GM19395 (cell line): ENCODE measurements around the gene AURKB.
A peak's percentile ranks its signal among the peaks of the same experiment; 100 is the strongest.
"Not testable (repeated sequence)": the region's sequence is repeated elsewhere in the genome, so short reads cannot be mapped to it uniquely, and the experiment has no call there.

Source experiments
- ATAC-seq: cut with Tn5 transposase; IDR thresholded peaks from one replicate; pipeline ENCODE4 v1.9.1; 2021; ENCODE audit warnings: mild to moderate bottlenecking, moderate library complexity; ENCODE audit not compliant: unreplicated experiment

Gene AURKB

DNA sequence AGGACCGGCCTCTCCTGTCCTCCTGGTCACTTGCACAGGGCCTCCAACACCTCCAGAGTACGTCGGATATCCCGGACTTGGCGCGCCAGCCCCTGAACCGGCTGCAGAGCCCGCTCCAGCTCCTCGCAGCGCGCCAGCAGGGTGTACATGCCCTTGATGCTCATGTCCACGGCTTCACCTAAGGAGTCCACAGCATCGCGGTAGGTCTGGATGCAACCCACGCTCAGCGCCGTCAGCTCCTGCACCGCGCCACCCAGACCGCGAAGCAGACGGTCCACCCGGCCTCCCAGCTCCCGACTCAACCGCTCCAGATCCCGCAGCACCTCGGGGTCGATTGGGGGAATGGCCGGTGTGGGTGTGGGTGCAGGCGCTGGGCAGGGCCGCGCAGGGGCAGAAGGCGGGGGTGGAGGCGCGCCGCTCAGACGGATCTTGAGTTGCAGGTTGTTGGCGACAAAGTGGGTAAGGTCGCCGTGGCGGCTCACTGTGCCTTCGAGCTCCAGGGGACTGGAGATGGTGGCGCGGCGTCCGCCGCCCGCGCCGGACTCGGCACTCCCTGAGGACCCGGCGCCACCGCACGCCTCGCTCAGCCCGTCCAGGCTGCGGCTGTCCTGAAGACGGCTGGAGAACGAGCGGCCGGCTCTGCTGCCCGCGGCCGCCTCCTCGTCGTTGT, 21.2 kb downstream of the AURKB start:
- ATAC-seq = no peak

GRCh38 chr17:8188263-8188839, 22.0 kb downstream of the AURKB start:
- ATAC-seq = no peak

GRCh38 chr17:8187517-8188262, 22.7 kb downstream of the AURKB start:
- peak; percentile 26 for ATAC-seq

DNA sequence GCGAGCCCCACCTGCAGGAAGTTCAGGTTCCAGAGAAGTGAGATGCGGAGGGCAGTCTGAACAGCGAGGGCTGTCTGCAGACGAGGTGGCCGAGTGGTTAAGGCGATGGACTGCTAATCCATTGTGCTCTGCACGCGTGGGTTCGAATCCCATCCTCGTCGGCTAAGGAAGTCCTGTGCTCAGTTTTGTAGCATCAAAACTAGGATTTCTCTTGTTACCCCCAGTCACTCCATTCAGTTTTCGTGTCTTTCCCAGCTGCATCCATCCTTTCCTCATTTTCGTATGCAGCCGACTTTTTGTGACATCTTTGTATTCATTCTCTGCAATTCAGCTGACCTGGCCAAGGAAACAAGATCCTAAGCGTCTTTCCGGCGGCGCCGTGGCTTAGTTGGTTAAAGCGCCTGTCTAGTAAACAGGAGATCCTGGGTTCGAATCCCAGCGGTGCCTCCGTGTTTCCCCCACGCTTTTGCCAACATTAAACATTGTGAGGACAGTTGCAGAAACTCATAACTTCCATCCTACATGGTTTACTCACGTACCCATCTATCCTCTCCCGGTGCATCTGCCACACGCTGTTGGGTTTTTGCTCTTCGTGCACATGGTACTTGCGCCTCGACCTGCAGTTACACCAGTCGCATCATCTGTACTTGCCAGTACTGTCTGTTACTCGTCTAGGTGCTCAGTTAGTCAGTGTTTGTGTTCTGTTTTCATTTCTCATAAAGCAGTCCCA, 23.4 kb downstream of the AURKB start:
- ATAC-seq = peak; percentile 39

- ATAC-seq = no peak
These were observed 24.0 kb downstream of the AURKB start for GRCh38 chr17:8186446-8186786.

- no peak for ATAC-seq
These were observed 24.6 kb downstream of the AURKB start for GRCh38 chr17:8185582-8186445.

DNA sequence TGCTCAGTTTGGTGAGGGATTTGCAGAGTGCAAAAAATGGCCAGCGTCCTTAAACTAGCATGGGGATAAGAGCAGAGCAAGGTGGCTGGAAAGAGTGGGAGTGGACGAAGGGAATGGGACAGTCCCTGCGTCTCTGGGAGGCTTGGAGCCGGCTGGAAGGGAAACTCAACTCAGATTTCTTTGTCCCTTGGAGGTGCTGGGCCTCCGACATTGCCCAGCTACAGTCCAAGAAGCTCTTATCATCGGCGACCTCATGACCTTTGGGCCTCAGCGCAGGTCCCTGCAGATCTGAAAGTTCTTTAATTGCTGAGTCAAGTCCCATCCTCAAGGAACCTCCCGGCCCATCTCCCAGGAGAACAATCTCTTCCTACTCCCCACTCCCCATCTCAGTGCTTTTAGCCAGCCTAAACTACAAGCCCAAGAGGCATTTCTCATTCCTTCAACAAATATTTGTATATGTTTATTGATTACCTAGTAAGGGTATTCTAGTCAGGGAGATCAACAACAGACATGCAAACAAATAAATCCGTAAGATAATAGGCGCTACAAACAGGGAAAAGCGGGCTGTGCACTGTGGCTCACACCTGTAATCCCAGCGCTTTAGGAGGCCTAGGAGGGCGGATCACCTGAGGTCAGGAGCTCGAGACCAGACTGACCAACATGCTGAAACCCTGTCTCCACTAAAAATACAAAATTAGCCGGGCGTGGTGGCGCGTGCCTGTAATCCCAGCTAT, 33.2 kb downstream of the AURKB start:
- ATAC-seq = no peak

DNA sequence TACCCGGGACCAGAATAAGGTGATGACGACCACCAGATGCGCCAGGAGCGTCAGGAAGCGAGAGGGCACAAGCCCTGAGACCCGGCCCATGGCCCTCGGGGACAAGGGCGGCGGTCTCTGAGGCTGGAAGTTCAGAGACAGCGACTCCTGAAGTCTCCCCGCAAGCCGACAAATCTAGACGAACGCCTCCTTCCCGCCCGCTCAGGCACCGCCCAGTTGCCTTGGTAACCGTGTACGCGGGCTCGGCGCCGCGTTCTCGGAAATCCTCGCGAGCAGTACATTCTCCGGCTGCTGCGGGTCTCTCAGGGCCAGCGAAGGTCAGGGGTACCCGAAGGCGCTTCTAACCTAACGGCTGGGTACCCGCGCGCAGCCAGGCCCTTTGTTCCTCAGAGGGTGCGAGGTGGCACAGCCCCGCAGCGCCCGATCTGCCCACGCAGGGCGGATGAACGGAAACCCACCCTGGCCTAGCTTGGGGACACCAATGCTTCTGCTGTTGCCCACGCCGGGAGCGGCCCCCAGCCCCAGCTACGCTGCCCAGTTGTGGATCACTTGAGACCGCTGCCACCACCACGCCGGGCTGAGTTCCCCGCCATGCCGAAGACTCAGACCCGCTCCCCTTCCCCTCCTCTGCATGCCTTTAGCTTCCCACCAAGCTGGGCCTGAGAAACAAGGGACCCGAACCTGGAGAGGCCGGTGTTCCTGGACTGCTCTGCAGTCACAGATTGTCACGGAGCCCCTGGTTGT, 34.0 kb downstream of the AURKB start, which contains the start of gene TMEM107:
TMEM107 (minus strand) TSS at position 184 of the 744 bp plus-strand sequence; CDS start at position 90, 94 bp downstream.
- ATAC-seq = peak; percentile 37

- ATAC-seq = peak; percentile 18
These were observed 34.6 kb downstream of the AURKB start for GRCh38 chr17:8175795-8176196.

DNA sequence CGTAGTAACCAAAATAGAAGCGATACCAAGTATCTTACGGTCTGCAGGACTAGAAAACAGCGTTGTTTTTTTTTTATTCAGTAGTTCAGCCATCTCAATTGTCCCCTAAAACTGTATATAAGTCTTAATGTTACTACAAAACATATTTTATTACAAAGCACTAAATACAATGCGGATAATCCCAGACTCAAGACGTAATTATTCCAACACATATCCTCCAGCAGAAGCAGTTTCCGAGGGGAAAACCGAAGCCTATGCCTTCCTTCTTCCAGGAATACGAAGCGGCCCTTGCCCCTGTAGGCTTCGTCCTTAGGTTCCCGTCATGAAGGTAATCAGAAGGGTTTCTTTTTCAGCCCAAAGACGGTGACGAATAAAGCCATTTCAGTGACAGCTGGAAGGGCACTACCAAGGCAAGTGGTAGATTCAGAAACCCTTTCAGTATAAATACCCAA, 36.5 kb downstream of the AURKB start:
- no peak for ATAC-seq

DNA sequence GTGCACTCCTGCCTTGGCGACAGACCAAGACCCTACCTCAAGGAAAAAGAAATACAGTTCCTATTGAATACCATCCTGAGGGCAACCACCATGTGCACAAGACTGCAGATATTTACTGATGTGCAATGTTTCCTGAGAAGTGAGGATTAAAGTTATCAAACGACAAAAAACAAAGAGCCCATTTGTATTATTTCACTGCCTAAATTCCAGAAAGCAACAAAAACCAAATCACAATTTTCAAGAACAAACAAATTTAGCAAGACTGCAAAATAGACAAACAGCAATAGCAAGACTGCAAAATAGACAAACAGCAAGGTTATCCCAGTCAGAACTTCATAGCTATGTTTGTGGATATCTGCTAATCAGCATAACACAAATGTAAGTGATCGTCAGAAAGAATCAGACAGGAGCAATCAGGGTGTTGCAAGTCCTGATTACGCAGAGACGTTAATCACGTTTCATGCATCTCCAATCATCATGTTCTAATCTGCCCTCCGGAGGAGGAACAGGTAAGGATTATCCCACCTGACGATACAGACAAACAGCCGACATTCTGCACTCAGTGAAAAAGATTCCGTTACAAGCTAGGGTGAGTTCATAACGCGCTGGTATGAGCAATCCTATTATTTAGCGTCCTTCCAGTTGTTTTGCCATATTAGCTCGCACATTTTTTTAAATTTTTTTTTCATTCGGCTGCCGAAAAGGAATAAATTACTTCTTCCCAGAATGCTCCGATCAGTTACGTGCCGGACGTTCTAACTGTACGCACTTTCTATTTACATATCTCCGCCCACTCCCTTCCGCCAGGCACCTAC, 37.1 kb downstream of the AURKB start:
- ATAC-seq = peak; percentile 81

- ATAC-seq = not testable (repeated sequence)
These were observed 40.2 kb downstream of the AURKB start for GRCh38 chr17:8170186-8170585.

DNA sequence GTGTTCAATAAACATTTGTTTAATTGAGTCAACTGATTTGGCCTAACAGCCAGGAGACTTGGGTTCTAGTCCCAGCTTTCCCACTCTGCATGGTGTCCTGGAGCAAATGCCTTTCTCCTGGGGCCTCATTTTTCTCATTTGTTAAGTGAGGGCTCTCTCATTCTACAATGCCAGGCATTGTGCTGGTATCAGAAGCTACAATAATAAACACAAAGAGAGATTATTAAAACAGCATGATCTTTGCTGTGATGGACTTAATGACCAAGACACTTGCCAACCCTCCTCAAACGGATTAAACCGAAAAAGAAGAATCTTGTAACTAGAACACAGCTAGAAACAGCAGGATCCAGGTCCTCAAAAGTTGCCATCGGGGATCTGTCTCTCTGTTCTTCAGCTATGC, 42.8 kb downstream of the AURKB start:
- no peak for ATAC-seq

GRCh38 chr17:8166731-8167130, 43.6 kb downstream of the AURKB start:
- ATAC-seq = no peak

GRCh38 chr17:8164815-8165131, 45.6 kb downstream of the AURKB start:
- no peak for ATAC-seq

GRCh38 chr17:8163978-8164814, 46.2 kb downstream of the AURKB start:
- ATAC-seq = no peak
